Smooth muscle cell (in vitro differentiated cells): ENCODE data around the gene VGLL4. TPM values are rescaled to one million over a fixed set of nuclear protein-coding genes. Genes with fewer than 3 reads are reported as not detected.

ENCODE experiments used
- DNase-seq: peaks from one replicate; lab custom pipeline; 2025; ENCODE audit not compliant: unreplicated experiment; lab: John Stamatoyannopoulos, UW
- H2AFZ ChIP-seq: fragments of 200-600 bp; sonication (generic); 2 replicates; pipeline ENCODE4 v1.6.0; 2016; ENCODE audit warnings: antibody characterized with exemption, low read depth, mild to moderate bottlenecking
- H3F3A ChIP-seq: fragments of 200-600 bp; sonication (generic); 2 replicates; pipeline ENCODE4 v1.6.0; 2017; ENCODE audit warnings: antibody characterized with exemption, low read depth
- H3K27ac ChIP-seq: fragments of 200-600 bp; sonication (generic); 2 replicates; pipeline ENCODE4 v1.5.1; 2016; ENCODE audit warnings: low read depth, mild to moderate bottlenecking
- H3K27me3 ChIP-seq: fragments of 200-600 bp; sonication (generic); 2 replicates; pipeline ENCODE4 v1.6.1; 2016; ENCODE audit warnings: low read depth, mild to moderate bottlenecking
- H3K36me3 ChIP-seq: fragments of 200-600 bp; sonication (generic); 2 replicates; pipeline ENCODE4 v1.5.1; 2016; ENCODE audit warnings: low read depth
- H3K4me1 ChIP-seq: fragments of 200-600 bp; sonication (generic); 2 replicates; pipeline ENCODE4 v1.5.1; 2016; ENCODE audit warnings: low read depth
- H3K4me2 ChIP-seq: fragments of 200-600 bp; sonication (generic); 2 replicates; pipeline ENCODE4 v1.6.0; 2016; ENCODE audit warnings: mild to moderate bottlenecking
- H3K4me3 ChIP-seq: fragments of 200-600 bp; sonication (generic); 2 replicates; pipeline ENCODE4 v1.5.1; 2016; ENCODE audit warnings: mild to moderate bottlenecking
- H3K79me2 ChIP-seq: fragments of 200-600 bp; sonication (generic); 2 replicates; pipeline ENCODE4 v1.6.0; 2016; ENCODE audit warnings: low read depth, mild to moderate bottlenecking
- H3K9ac ChIP-seq: fragments of 200-600 bp; sonication (generic); 2 replicates; pipeline ENCODE4 v1.6.0; 2016; ENCODE audit warnings: low read depth
- H3K9me3 ChIP-seq: fragments of 200-600 bp; sonication (generic); replicated peaks from 2 replicates; pipeline ENCODE4 v1.5.1; 2016; ENCODE audit warnings: low read depth
- H4K20me1 ChIP-seq: fragments of 200-600 bp; sonication (generic); 2 replicates; pipeline ENCODE4 v1.6.0; 2016; ENCODE audit warnings: low read depth
- CTCF ChIP-seq: fragments of 200-600 bp; sonication (generic); IDR thresholded peaks from 2 replicates; pipeline ENCODE4 v1.5.1; 2017; ENCODE audit warnings: borderline replicate concordance, mild to moderate bottlenecking, antibody characterized with exemption; ENCODE audit not compliant: insufficient read depth, poor library complexity, severe bottlenecking
- WGBS: methylation state at CpG from one replicate; pipeline ENCODE4 v1.1.7; 2016; ENCODE audit warnings: low lambda C conversion rate; 5-methylcytosine and 5-hydroxymethylcytosine counted together
- polyA plus RNA-seq: library from polyadenylated mRNA; unstranded; fragments of >200 nt; fragmentation: Nextera tagmentation; extraction: Ambion mirVana; gene quantifications from 2 replicates; pipeline ENCODE4 v1.2.1, GENCODE V29; 2016
- total RNA-seq: library from RNA; depleted of rRNA; stranded (reverse); fragments of >200 nt; gene quantifications from 2 replicates; pipeline ENCODE4 v1.2.3, GENCODE V29; 2014

Gene VGLL4
- total and polyA plus RNA-seq, 2 experiments from 2014 or later, result 72.0 to 109 TPM

GRCh38 chr3:11534793-11535101, 109.0 kb downstream of the VGLL4 start:
- Histone ChIP-seq H3K4me2 (no peak overlapping the region), H4K20me1 (no peaks in the 10 kb centered on the region)
- WGBS, result 100% methylated on average over 7 of the region's 7 CpGs

GRCh38 chr3:11534011-11534792, 109.5 kb downstream of the VGLL4 start:
- no peak overlapping the region for H3K9ac ChIP-seq
- peaks cover 12% of the 10 kb centered on the region for H3K4me1 ChIP-seq
- H3K79me2 ChIP-seq, result no peaks in the 10 kb centered on the region
- no peak overlapping the region for H2AFZ ChIP-seq
- no peak overlapping the region for H3K4me3 ChIP-seq
- peaks cover 8% of the 10 kb centered on the region for H3F3A ChIP-seq
- H3K36me3 ChIP-seq, result no peaks in the 10 kb centered on the region
- TF ChIP-seq CTCF, result no peak
- no peak overlapping the region for H3K4me2 ChIP-seq
- 96% methylated on average over 21 of the region's 21 CpGs for WGBS
- no peaks in the 10 kb centered on the region for H3K27me3 ChIP-seq
- no peaks in the 10 kb centered on the region for H4K20me1 ChIP-seq
- H3K9me3 ChIP-seq, result no peaks in the 10 kb centered on the region
- H3K27ac ChIP-seq, result no peak overlapping the region
- DNase-seq, result no peak

More at GRCh38 chr3:11534793-11535101, 109.0 kb downstream of the VGLL4 start:
- TF ChIP-seq CTCF, result no peak
- DNase-seq, result no peak
- Histone ChIP-seq H2AFZ (no peak overlapping the region), H3K9ac (no peak overlapping the region), H3K4me3 (no peak overlapping the region), H3K27ac (no peak overlapping the region), H3F3A (peaks cover 8% of the 10 kb centered on the region), H3K36me3 (no peaks in the 10 kb centered on the region), H3K4me1 (peaks cover 7% of the 10 kb centered on the region), H3K27me3 (no peaks in the 10 kb centered on the region), H3K79me2 (no peaks in the 10 kb centered on the region), H3K9me3 (no peaks in the 10 kb centered on the region)

- H4K20me1 ChIP-seq, result no peaks in the 10 kb centered on the region
- H3K4me2 ChIP-seq, result no peak overlapping the region
- WGBS, result 91% methylated on average over 9 of the region's 9 CpGs
- H3K79me2 ChIP-seq, result no peaks in the 10 kb centered on the region
- H3F3A ChIP-seq, result peaks cover 8% of the 10 kb centered on the region
- DNase-seq, result no peak
- H3K9ac ChIP-seq, result no peak overlapping the region
- H3K36me3 ChIP-seq, result no peaks in the 10 kb centered on the region
- no peak overlapping the region for H2AFZ ChIP-seq
- no peak overlapping the region for H3K27ac ChIP-seq
- no peak for TF ChIP-seq CTCF
- no peak overlapping the region for H3K4me3 ChIP-seq
- no peaks in the 10 kb centered on the region for H3K9me3 ChIP-seq
- H3K27me3 ChIP-seq, result no peaks in the 10 kb centered on the region
- H3K4me1 ChIP-seq, result peaks cover 15% of the 10 kb centered on the region
Observed at GRCh38 chr3:11532931-11533391, 110.8 kb downstream of the VGLL4 start.
